GM21526 (cell line): ENCODE measurements around the gene GOSR1.
"Not testable (repeated sequence)": the region's sequence is repeated elsewhere in the genome, so short reads cannot be mapped to it uniquely, and the experiment has no call there.

Experiments
- ATAC-seq: cut with Tn5 transposase; IDR thresholded peaks from one replicate; pipeline ENCODE4 v1.9.1; 2021; ENCODE audit warnings: moderate library complexity; ENCODE audit not compliant: unreplicated experiment, low FRiP score

The GOSR1 gene

GRCh38 chr17:30572651-30573554 lies 95.7 kb downstream of the GOSR1 start:
- not testable (repeated sequence) for ATAC-seq

GRCh38 chr17:30573603-30574175 lies 96.5 kb downstream of the GOSR1 start:
- ATAC-seq: no peak

GRCh38 chr17:30574309-30574708 lies 97.1 kb downstream of the GOSR1 start:
- ATAC-seq: not testable (repeated sequence)

GRCh38 chr17:30574806-30575205 lies 97.6 kb downstream of the GOSR1 start:
- ATAC-seq: not testable (repeated sequence)

GRCh38 chr17:30575648-30576325 lies 98.6 kb downstream of the GOSR1 start:
- ATAC-seq: not testable (repeated sequence)

DNA sequence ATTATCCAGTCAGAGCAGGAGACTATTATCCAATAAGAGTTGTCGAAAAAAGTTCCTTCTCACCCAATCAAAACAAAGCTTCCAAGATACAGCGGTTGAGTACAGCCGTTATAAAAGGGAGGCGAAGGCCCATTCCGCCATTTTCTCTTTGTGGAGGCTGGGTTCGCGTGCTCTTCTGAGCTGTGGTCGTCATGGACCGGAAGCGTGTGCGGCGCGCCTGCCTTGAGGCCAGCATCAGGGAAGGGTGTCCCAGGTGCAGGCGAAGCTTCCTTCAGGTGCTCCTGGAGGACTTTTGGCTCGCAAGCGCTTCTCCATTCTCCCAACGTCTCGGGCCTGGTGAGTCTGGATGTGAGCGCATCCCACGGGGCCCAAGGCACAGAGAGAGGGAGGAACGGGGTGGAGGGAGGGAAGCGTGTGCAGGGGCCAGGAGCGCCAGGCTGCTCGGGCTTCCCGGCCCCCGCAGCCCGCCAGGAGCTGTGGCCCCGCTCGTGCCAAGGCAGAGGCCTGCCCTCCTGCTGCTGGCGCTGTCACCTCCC lies 99.2 kb downstream of the GOSR1 start:
- ATAC-seq: no peak
